ENCODE data around the gene GLI3. TPM values are rescaled to one million over a fixed set of nuclear protein-coding genes. Genes with fewer than 3 reads are reported as not detected.

Gene GLI3
- total RNA-seq, 6 experiments from 2014 or later: 0.12 to 0.95 (median 0.21) TPM

DNA sequence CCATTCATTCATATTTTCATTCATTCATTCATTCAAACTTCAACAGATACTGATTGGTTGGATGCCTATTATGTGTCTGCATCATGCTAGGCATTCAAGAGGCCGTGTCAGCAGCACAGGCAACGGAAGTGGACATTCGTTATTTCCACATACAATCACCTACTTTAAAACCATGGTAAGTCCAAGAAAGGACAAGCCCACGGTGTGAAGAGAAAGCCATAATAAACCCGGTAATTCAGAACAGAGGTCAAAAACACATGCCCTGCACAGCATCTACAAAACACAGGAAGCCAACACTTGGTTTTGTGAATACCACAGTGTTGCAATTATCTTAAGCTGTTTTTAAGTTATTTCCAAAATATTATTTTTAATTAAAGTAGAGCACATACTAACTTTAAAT lies 126.7 kb downstream of the GLI3 start:
- H3K4me3 ChIP-seq: no peak overlapping the region
- WGBS (ENCODE audit: insufficient coverage, low coverage, low lambda C conversion rate, missing lambda C conversion rate): 56% methylated on average over 5 of the region's 5 CpGs
- intact Hi-C loops (cut with DNase I): no loop called here
- ATAC-seq: no peak
- no peak for DNase-seq
- TF ChIP-seq POLR2A (IDR thresholded peaks at IDR 0.05): no peak
- TF ChIP-seq, protein P1, sequence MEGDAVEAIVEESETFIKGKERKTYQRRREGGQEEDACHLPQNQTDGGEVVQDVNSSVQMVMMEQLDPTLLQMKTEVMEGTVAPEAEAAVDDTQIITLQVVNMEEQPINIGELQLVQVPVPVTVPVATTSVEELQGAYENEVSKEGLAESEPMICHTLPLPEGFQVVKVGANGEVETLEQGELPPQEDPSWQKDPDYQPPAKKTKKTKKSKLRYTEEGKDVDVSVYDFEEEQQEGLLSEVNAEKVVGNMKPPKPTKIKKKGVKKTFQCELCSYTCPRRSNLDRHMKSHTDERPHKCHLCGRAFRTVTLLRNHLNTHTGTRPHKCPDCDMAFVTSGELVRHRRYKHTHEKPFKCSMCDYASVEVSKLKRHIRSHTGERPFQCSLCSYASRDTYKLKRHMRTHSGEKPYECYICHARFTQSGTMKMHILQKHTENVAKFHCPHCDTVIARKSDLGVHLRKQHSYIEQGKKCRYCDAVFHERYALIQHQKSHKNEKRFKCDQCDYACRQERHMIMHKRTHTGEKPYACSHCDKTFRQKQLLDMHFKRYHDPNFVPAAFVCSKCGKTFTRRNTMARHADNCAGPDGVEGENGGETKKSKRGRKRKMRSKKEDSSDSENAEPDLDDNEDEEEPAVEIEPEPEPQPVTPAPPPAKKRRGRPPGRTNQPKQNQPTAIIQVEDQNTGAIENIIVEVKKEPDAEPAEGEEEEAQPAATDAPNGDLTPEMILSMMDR (IDR thresholded peaks at IDR 0.05): no peak
- H3K4me1 ChIP-seq: no peaks in the 10 kb centered on the region
- H3K27ac ChIP-seq: no peak overlapping the region
- no peaks in the 10 kb centered on the region for H3K9me3 ChIP-seq
- H3K27me3 ChIP-seq: no peaks in the 10 kb centered on the region
- no peaks in the 10 kb centered on the region for H3K36me3 ChIP-seq

- Histone ChIP-seq H3K27ac (no peak overlapping the region), H3K9me3 (no peaks in the 10 kb centered on the region), H3K27me3 (no peaks in the 10 kb centered on the region), H3K4me3 (no peak overlapping the region), H3K4me1 (no peaks in the 10 kb centered on the region), H3K36me3 (no peaks in the 10 kb centered on the region)
- DNase-seq: no peak
- 75% methylated on average over 7 of the region's 7 CpGs for WGBS (ENCODE audit: insufficient coverage, low coverage, low lambda C conversion rate, missing lambda C conversion rate)
- no peak for ATAC-seq
- TF ChIP-seq, protein P1 (IDR thresholded peaks at IDR 0.05): no peak
- TF ChIP-seq POLR2A (IDR thresholded peaks at IDR 0.05): no peak
- intact Hi-C loops (cut with DNase I): no loop called here
Observed at GRCh38 chr7:42108803-42109528, 128.0 kb downstream of the GLI3 start.

- DNase-seq: no peak
- WGBS (ENCODE audit: insufficient coverage, low coverage, low lambda C conversion rate, missing lambda C conversion rate): 40% methylated on average over 10 of the region's 10 CpGs
Observed at GRCh38 chr7:42107484-42108240, 129.3 kb downstream of the GLI3 start.

DNA sequence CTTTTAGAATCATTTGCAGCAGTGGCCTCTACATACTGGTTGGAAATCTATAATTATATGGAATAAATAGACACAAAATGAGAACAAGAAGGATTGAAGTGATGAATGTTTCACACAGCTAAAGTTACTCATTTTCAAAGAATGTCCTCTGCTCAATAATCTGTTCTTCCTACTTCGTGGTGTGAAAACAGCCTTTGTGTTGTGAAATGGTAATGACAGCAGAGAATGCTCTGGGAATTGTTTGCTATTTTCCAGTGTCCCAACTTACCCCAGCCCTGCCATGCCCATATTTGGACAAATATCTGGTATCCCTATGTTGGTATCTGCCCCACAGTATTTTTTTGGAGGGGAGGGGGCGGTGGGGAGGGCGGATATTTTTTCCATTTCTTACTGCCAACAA lies 130.4 kb downstream of the GLI3 start:
- TF ChIP-seq POLR2A (IDR thresholded peaks at IDR 0.05): no peak
- TF ChIP-seq, protein P1 (IDR thresholded peaks at IDR 0.05): no peak
- no peak for ATAC-seq
- 31% methylated on average over 3 of the region's 3 CpGs for WGBS (ENCODE audit: insufficient coverage, low coverage, low lambda C conversion rate, missing lambda C conversion rate)
- Histone ChIP-seq H3K36me3 (no peaks in the 10 kb centered on the region), H3K27me3 (no peaks in the 10 kb centered on the region), H3K27ac (no peak overlapping the region), H3K9me3 (no peaks in the 10 kb centered on the region), H3K4me3 (no peak overlapping the region), H3K4me1 (no peaks in the 10 kb centered on the region)
- intact Hi-C loops (cut with DNase I): no loop called here
- DNase-seq: no peak

More at GRCh38 chr7:42107484-42108240, 129.3 kb downstream of the GLI3 start:
- Histone ChIP-seq H3K4me1 (no peaks in the 10 kb centered on the region), H3K27ac (no peak overlapping the region), H3K27me3 (no peaks in the 10 kb centered on the region), H3K36me3 (no peaks in the 10 kb centered on the region), H3K4me3 (no peak overlapping the region), H3K9me3 (no peaks in the 10 kb centered on the region)
- intact Hi-C loops (cut with DNase I): no loop called here
- TF ChIP-seq, protein P1 (IDR thresholded peaks at IDR 0.05): no peak
- TF ChIP-seq POLR2A (IDR thresholded peaks at IDR 0.05): no peak
- ATAC-seq: no peak
